HG02571 (cell line): ENCODE measurements around the gene AMZ2.
"Not testable (repeated sequence)": the region's sequence is repeated elsewhere in the genome, so short reads cannot be mapped to it uniquely, and the experiment has no call there.

Experiments used
- ATAC-seq: cut with Tn5 transposase; IDR thresholded peaks from one replicate; pipeline ENCODE4 v1.9.1; 2021; ENCODE audit warnings: mild to moderate bottlenecking, moderate library complexity; ENCODE audit not compliant: unreplicated experiment

Gene AMZ2

GRCh38 chr17:68220186-68220585, 27.7 kb upstream of the AMZ2 start:
- ATAC-seq = not testable (repeated sequence)

GRCh38 chr17:68220786-68221185, 27.1 kb upstream of the AMZ2 start:
- ATAC-seq = not testable (repeated sequence)

- no peak for ATAC-seq
These were observed 26.1 kb upstream of the AMZ2 start for GRCh38 chr17:68221786-68222185.

- no peak for ATAC-seq
These were observed 25.2 kb upstream of the AMZ2 start for GRCh38 chr17:68222606-68223005.

GRCh38 chr17:68225055-68225454, 22.8 kb upstream of the AMZ2 start:
- ATAC-seq = not testable (repeated sequence)

GRCh38 chr17:68228039-68228680, 19.7 kb upstream of the AMZ2 start:
- ATAC-seq = not testable (repeated sequence)

GRCh38 chr17:68228817-68229570, 18.8 kb upstream of the AMZ2 start:
- no peak for ATAC-seq

- no peak for ATAC-seq
These were observed 18.2 kb upstream of the AMZ2 start for GRCh38 chr17:68229619-68230018.

GRCh38 chr17:68231131-68231530, 16.7 kb upstream of the AMZ2 start:
- not testable (repeated sequence) for ATAC-seq

- no peak for ATAC-seq
These were observed 16.3 kb upstream of the AMZ2 start for GRCh38 chr17:68231541-68231940.

- ATAC-seq = not testable (repeated sequence)
These were observed 15.1 kb upstream of the AMZ2 start for GRCh38 chr17:68232741-68233140.

GRCh38 chr17:68234726-68235335, 13.0 kb upstream of the AMZ2 start:
- not testable (repeated sequence) for ATAC-seq

- not testable (repeated sequence) for ATAC-seq
These were observed 12.5 kb upstream of the AMZ2 start for GRCh38 chr17:68235336-68235791.

- peak; percentile 72 for ATAC-seq
These were observed 10.3 kb upstream of the AMZ2 start for GRCh38 chr17:68237369-68238163.

- ATAC-seq = peak; percentile 2
These were observed 9.5 kb upstream of the AMZ2 start for GRCh38 chr17:68238164-68238870.

- ATAC-seq = no peak
These were observed 9.0 kb upstream of the AMZ2 start for GRCh38 chr17:68238871-68239253.

GRCh38 chr17:68239632-68240366, 8.0 kb upstream of the AMZ2 start:
- no peak for ATAC-seq

- ATAC-seq = no peak
These were observed 1.4 kb upstream of the AMZ2 start for GRCh38 chr17:68246271-68247028.

- ATAC-seq = peak; percentile 32
These were observed 469 bp downstream of the AMZ2 start for GRCh38 chr17:68248199-68248825.
